Endodermal cell (in vitro differentiated cells): Measurements from ENCODE around the gene DTYMK. TPM values are rescaled to one million over a fixed set of nuclear protein-coding genes. Genes with fewer than 3 reads are reported as not detected.

Experiments used
- DNase-seq: peaks from one replicate; pipeline ENCODE4 v3.0.0-alpha.2; 2017
- H3K27ac ChIP-seq: 2 replicates; pipeline ENCODE4 v1.5.1; 2013; ENCODE audit warnings: mild to moderate bottlenecking, low read depth, low read length, moderate library complexity
- H3K27me3 ChIP-seq: 2 replicates; pipeline ENCODE4 v1.6.1; 2013; ENCODE audit warnings: mild to moderate bottlenecking, low read length, moderate library complexity; ENCODE audit not compliant: insufficient read depth, control insufficient read depth, poor library complexity, severe bottlenecking
- H3K36me3 ChIP-seq: 2 replicates; pipeline ENCODE4 v1.7.0; 2013; ENCODE audit warnings: mild to moderate bottlenecking, low read length, moderate library complexity; ENCODE audit not compliant: control insufficient read depth, insufficient read depth
- H3K4me1 ChIP-seq: one replicate; pipeline ENCODE4 v1.7.0; 2013; ENCODE audit warnings: low read length; ENCODE audit not compliant: control insufficient read depth, insufficient read depth
- H3K4me3 ChIP-seq: 2 replicates; pipeline ENCODE4 v1.5.1; 2013; ENCODE audit warnings: mild to moderate bottlenecking, low read length, moderate library complexity
- H3K9ac ChIP-seq: 2 replicates; pipeline ENCODE4 v1.6.1; 2013; ENCODE audit warnings: mild to moderate bottlenecking, low read length, moderate library complexity; ENCODE audit not compliant: poor library complexity, severe bottlenecking; ENCODE audit errors: extremely low read depth
- H3K9me3 ChIP-seq: 2 replicates; pipeline ENCODE4 v1.6.1; 2013; ENCODE audit warnings: mild to moderate bottlenecking, low read length, moderate library complexity; ENCODE audit not compliant: control insufficient read depth
- H3K27ac Mint-ChIP-seq: 2 replicates; pipeline ENCODE4 v1.8.0; 2020; ENCODE audit warnings: mixed read lengths
- H3K27me3 Mint-ChIP-seq: 2 replicates; pipeline ENCODE4 v1.8.0; 2021; ENCODE audit warnings: mild to moderate bottlenecking, mixed read lengths; ENCODE audit not compliant: insufficient read depth
- H3K36me3 Mint-ChIP-seq: 2 replicates; pipeline ENCODE4 v1.8.0; 2020; ENCODE audit warnings: low read depth, mixed read lengths
- H3K4me1 Mint-ChIP-seq: 2 replicates; pipeline ENCODE4 v1.8.0; 2020; ENCODE audit warnings: mixed read lengths
- H3K4me3 Mint-ChIP-seq: 2 replicates; pipeline ENCODE4 v1.8.0; 2020; ENCODE audit warnings: mild to moderate bottlenecking, moderate library complexity, mixed read lengths
- H3K9me3 Mint-ChIP-seq: 2 replicates; pipeline ENCODE4 v1.8.0; 2020; ENCODE audit warnings: mild to moderate bottlenecking, mixed read lengths
- WGBS, 2 experiments: methylation state at CpG; one replicate each; pipeline versions ENCODE4 v1.1.5 to v1.1.7; 2013; ENCODE audit warnings: missing lambda C conversion rate in 2 of 2, mixed read lengths in 1 of 2; ENCODE audit not compliant: insufficient coverage in 1 of 2, insufficient read length in 1 of 2; 5-methylcytosine and 5-hydroxymethylcytosine counted together
- total RNA-seq, 2 donors: library from RNA; stranded (reverse); fragmentation: NEBNext Ultra II Directional in 1 of 2; extraction: Animal tissue kit (Norgen Biotek cat#: 25700) in 1 of 2; gene quantifications; 2 replicates in 1 of 2; 3 replicates in 1 of 2; pipeline ENCODE4 v1.2.1, GENCODE V29; 2021
- TF ChIP-seq, protein P1 (sequence below): fragments of 200-600 bp; sonication (generic); conservative IDR thresholded peaks from 2 replicates; pipeline ENCODE4 v1.5.0; 2021; ENCODE audit warnings: antibody characterized with exemption, mild to moderate bottlenecking

DTYMK gene
- total RNA-seq, 2 donors from 2014 or later, result 60.9 to 62.4 TPM

DNA sequence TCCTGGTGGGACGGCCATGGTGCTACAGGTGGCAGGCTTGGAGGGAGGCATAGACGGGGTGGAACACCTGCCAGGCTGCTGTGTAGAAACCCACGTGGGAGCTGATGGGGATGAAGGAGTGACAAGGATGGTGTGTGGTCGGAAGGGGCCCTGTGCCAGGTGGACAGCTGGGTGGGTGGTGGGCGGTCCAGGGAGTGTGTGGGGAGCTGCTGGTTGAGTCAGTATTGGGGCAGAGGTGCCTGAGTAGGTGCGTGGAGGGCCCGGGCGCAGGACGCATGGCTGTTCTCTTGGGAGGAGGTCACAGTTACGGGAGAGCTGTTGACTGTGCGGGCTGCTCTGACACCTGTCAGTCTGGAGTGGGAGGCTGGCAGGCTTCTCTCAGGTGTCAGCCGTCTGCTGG is 35.2 kb upstream of the DTYMK start:
- no peaks in the 10 kb centered on the region for H3K27me3 ChIP-seq
- no peak overlapping the region for H3K4me3 ChIP-seq
- 87 to 100% methylated on average over 5 to 12 of the region's 12 CpGs for WGBS, 2 experiments
- H3K9ac ChIP-seq, result no peak overlapping the region
- Mint-ChIP-seq H3K4me1 (no peaks in the 10 kb centered on the region), H3K4me3 (no peak overlapping the region), H3K36me3 (peaks cover 77% of the 10 kb centered on the region), H3K9me3 (peaks cover 35% of the 10 kb centered on the region), H3K27me3 (no peaks in the 10 kb centered on the region), H3K27ac (no peak overlapping the region)
- TF ChIP-seq, protein P1, sequence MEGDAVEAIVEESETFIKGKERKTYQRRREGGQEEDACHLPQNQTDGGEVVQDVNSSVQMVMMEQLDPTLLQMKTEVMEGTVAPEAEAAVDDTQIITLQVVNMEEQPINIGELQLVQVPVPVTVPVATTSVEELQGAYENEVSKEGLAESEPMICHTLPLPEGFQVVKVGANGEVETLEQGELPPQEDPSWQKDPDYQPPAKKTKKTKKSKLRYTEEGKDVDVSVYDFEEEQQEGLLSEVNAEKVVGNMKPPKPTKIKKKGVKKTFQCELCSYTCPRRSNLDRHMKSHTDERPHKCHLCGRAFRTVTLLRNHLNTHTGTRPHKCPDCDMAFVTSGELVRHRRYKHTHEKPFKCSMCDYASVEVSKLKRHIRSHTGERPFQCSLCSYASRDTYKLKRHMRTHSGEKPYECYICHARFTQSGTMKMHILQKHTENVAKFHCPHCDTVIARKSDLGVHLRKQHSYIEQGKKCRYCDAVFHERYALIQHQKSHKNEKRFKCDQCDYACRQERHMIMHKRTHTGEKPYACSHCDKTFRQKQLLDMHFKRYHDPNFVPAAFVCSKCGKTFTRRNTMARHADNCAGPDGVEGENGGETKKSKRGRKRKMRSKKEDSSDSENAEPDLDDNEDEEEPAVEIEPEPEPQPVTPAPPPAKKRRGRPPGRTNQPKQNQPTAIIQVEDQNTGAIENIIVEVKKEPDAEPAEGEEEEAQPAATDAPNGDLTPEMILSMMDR, result no peak
- no peak overlapping the region for H3K27ac ChIP-seq
- peaks cover 59% of the 10 kb centered on the region for H3K36me3 ChIP-seq
- H3K4me1 ChIP-seq, result no peaks in the 10 kb centered on the region
- H3K9me3 ChIP-seq, result peaks cover 27% of the 10 kb centered on the region
- no peak for DNase-seq

DNA sequence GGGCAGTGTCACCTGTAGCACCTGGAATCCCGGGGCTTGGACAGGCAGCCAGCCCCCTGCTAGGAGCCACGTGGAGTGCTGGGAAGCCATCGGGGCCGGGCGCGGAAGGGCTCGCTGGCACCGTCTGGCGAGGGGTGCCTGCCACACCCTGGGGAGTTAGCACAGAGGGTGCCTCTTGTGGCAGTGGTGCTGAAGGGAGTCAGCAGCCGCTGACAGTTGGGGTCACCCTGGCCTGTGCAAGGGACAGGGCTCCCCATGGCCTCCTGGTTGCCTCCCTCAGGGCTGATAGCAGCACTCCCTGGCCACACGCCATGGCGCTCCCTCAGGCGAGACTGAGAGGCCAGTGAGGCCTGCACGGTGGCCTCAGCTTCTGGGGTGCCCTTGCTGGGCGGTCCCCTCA is 33.9 kb upstream of the DTYMK start:
- no peak for DNase-seq
- WGBS, 2 experiments, result 89 to 92% methylated on average over 12 to 15 of the region's 15 CpGs
- Mint-ChIP-seq H3K36me3 (peaks cover 77% of the 10 kb centered on the region), H3K4me1 (no peaks in the 10 kb centered on the region), H3K9me3 (peaks cover 35% of the 10 kb centered on the region), H3K27ac (no peak overlapping the region), H3K4me3 (no peak overlapping the region), H3K27me3 (no peaks in the 10 kb centered on the region)
- Histone ChIP-seq H3K4me3 (no peak overlapping the region), H3K27me3 (no peaks in the 10 kb centered on the region), H3K4me1 (no peaks in the 10 kb centered on the region), H3K27ac (no peak overlapping the region), H3K9me3 (peaks cover 27% of the 10 kb centered on the region), H3K36me3 (peaks cover 72% of the 10 kb centered on the region), H3K9ac (no peak overlapping the region)
- TF ChIP-seq, protein P1, result no peak

DNA sequence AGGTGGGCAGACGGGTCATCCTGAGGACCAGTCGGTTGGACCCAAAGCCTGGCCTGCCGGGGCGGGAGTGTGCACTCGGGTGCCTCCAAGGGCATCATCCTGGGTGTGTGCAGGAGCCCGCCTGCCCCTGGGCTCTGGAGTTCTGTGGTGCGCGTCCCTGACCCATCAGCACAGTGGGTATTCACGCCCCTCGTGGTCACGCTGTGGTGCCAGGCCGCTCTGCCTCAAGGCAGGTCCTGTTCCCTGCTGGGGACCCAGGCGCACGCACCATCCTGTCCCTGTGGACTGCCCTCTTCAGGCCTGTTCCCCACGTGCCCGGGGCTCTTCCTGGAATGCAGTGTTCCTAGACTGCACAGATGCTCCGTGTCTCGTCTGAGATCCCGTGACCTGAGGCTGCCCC is 33.5 kb upstream of the DTYMK start:
- Mint-ChIP-seq H3K9me3 (peaks cover 35% of the 10 kb centered on the region), H3K27ac (no peak overlapping the region), H3K4me1 (no peaks in the 10 kb centered on the region), H3K27me3 (no peaks in the 10 kb centered on the region), H3K36me3 (peaks cover 77% of the 10 kb centered on the region), H3K4me3 (no peak overlapping the region)
- Histone ChIP-seq H3K4me1 (no peaks in the 10 kb centered on the region), H3K27me3 (no peaks in the 10 kb centered on the region), H3K36me3 (peaks cover 73% of the 10 kb centered on the region), H3K9me3 (peaks cover 27% of the 10 kb centered on the region), H3K27ac (no peak overlapping the region), H3K4me3 (no peak overlapping the region), H3K9ac (no peak overlapping the region)
- TF ChIP-seq, protein P1, result no peak
- 95% methylated on average over 10 to 19 of the region's 19 CpGs for WGBS, 2 experiments
- no peak for DNase-seq
